Upper lobe of left lung (tissue), 6 donors: ENCODE data around the gene FRMD5. TPM values are rescaled to one million over a fixed set of nuclear protein-coding genes. Genes with fewer than 3 reads are reported as not detected.

Experiments
- ATAC-seq, 2 donors: fragments of 200-7000 bp; cut with Tn5 transposase; one replicate each; pipeline ENCODE4 v1.9.1; 2022; ENCODE audit warnings: mild to moderate bottlenecking in 2 of 2, moderate library complexity in 2 of 2; ENCODE audit not compliant: low FRiP score in 2 of 2
- DNase-seq, 2 donors: peaks; one replicate each; pipeline ENCODE4 v3.0.0-alpha.2; 2019 to 2020
- H3K27ac ChIP-seq, 4 donors: fragments of 200-600 bp; sonication (generic); one replicate each; pipeline ENCODE4 v1.5.1; 2016 to 2019
- H3K27me3 ChIP-seq, 4 donors: fragments of 200-600 bp; sonication (generic); one replicate each; pipeline ENCODE4 v1.5.1; 2017 to 2019
- H3K36me3 ChIP-seq, 4 donors: fragments of 200-600 bp; sonication (generic); one replicate each; pipeline ENCODE4 v1.5.1; 2016 to 2019
- H3K4me1 ChIP-seq, 4 donors: fragments of 200-600 bp; sonication (generic); one replicate each; pipeline ENCODE4 v1.5.1; 2018 to 2019
- H3K4me3 ChIP-seq, 4 donors: fragments of 200-600 bp; sonication (generic); one replicate each; pipeline ENCODE4 v1.5.1; 2017 to 2019; ENCODE audit warnings: mild to moderate bottlenecking in 2 of 4, moderate library complexity in 1 of 4
- H3K9me3 ChIP-seq, 4 donors: fragments of 200-600 bp; sonication (generic); one replicate each; pipeline ENCODE4 v1.5.1; 2018 to 2019
- EP300 ChIP-seq, 4 donors: sonication (generic); formaldehyde crosslinking; IDR thresholded peaks; one replicate each; pipeline ENCODE4 v1.5.1; 2017; ENCODE audit warnings: antibody characterized with exemption in 4 of 4, control low read depth in 2 of 4
- POLR2A ChIP-seq, 4 donors: fragments of 450-650 bp; IDR thresholded peaks; one replicate each; pipeline ENCODE4 v1.5.1; 2016 to 2017; ENCODE audit warnings: antibody characterized with exemption in 4 of 4, mild to moderate bottlenecking in 2 of 4
- POLR2AphosphoS5 ChIP-seq, 2 donors: sonication (generic); formaldehyde crosslinking; IDR thresholded peaks; one replicate each; pipeline ENCODE4 v1.5.1; 2017; ENCODE audit warnings: antibody characterized with exemption in 2 of 2
- WGBS, 2 donors: methylation state at CpG; one replicate each; pipeline ENCODE4 v1.1.5; 2017 to 2018; 5-methylcytosine and 5-hydroxymethylcytosine counted together
- total RNA-seq, 6 donors: library from RNA; depleted of rRNA in 4 of 6; stranded (reverse); fragments of >200 nt in 4 of 6; gene quantifications; one replicate each; pipeline versions ENCODE4 v1.1.0 to v1.2.1, GENCODE V29; 2016 to 2021
- TF ChIP-seq, protein P1 (sequence below), 6 experiments: fragments of 450-650 bp in 4 of 6; fragments of 200-600 bp in 2 of 6; sonication (generic) in 2 of 6; IDR thresholded peaks; one replicate each; pipeline ENCODE4 v1.5.1; 2016 to 2019; ENCODE audit warnings: antibody characterized with exemption in 6 of 6
- donor health status: DM: no; HTN: no; CAD: no; lungs with moderate emphysema.
- donor health status: DM: no; HTN: yes; CAD: no; lungs with severe emphysema.

The FRMD5 gene
- total RNA-seq, 6 donors from 2014 or later = 0.15 to 1.3 (median 0.99) TPM; not detected in 2

DNA sequence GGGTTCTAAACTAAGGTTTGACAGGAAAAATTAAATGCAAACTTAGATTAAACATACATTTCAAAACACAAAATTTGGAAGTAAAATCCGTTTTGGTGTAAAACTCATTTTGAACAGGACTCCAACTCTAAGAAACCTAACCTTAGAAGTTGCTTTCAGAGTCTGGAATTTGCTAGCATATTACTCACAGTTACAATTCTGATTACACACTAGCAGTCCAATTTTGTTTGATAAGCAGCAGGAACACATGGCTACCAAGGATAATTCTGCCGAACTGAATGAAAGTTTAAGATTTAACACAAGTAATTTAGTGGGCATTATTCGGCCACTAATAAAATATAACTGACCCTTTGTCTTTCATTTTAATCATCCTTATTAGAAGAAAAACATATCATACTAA is 49.6 kb downstream of the FRMD5 start:
- no peaks in the 10 kb centered on the region for H3K4me1 ChIP-seq
- 81% methylated on average over 3 of the region's 3 CpGs for WGBS, 2 donors
- H3K36me3 ChIP-seq = no peaks in the 10 kb centered on the region
- H3K27ac ChIP-seq = no peak overlapping the region
- ATAC-seq (no peak), DNase-seq (no peak)
- H3K27me3 ChIP-seq = no peaks in the 10 kb centered on the region
- H3K4me3 ChIP-seq = no peak overlapping the region
- no peak for TF ChIP-seq POLR2A (IDR thresholded peaks at IDR 0.05)
- no peaks in the 10 kb centered on the region for H3K9me3 ChIP-seq

DNA sequence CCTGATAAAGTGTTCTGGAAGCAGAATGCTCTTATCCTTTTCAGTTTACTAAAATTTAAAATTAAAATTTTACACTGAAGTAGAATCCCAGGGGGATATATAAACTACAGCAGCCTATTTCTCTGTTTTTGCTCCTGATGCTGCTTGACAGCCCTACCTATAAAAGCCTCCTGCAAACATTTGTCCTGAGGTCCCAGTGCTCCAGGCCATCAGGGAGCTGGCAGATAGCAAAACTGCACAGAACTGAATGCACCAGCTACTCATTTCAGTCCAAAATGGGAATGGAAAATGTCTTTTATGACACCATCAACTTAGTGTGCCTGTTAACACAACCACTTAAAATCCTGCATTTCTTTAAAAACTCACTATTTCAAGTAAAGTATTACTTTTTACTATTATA is 50.1 kb downstream of the FRMD5 start:
- no peaks in the 10 kb centered on the region for H3K27me3 ChIP-seq

DNA sequence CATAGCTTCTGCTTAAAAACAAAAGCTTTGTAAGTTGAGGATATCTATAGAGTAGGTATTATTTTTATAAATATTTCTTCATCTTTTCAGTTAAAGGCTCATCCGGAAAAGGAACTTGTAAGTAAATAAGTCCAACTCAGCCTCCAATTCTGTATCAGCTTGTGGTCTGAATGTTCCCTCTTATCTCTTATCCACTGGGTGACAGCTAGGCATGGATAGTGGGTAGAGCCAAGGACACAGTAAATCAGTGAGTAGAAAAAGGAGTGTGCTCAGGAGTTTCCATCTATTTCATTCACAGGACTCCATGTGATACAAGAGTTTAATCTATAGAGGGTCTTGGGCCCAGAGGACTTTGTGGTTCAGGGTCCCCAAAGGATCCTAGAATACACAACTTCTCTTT is 50.9 kb downstream of the FRMD5 start:
- DNase-seq = no peak
- H3K4me3 ChIP-seq = no peak overlapping the region
- no peak for ATAC-seq
- H3K27ac ChIP-seq = no peak overlapping the region
- no peak for TF ChIP-seq EP300 (IDR thresholded peaks at IDR 0.05)
- TF ChIP-seq, protein P1, sequence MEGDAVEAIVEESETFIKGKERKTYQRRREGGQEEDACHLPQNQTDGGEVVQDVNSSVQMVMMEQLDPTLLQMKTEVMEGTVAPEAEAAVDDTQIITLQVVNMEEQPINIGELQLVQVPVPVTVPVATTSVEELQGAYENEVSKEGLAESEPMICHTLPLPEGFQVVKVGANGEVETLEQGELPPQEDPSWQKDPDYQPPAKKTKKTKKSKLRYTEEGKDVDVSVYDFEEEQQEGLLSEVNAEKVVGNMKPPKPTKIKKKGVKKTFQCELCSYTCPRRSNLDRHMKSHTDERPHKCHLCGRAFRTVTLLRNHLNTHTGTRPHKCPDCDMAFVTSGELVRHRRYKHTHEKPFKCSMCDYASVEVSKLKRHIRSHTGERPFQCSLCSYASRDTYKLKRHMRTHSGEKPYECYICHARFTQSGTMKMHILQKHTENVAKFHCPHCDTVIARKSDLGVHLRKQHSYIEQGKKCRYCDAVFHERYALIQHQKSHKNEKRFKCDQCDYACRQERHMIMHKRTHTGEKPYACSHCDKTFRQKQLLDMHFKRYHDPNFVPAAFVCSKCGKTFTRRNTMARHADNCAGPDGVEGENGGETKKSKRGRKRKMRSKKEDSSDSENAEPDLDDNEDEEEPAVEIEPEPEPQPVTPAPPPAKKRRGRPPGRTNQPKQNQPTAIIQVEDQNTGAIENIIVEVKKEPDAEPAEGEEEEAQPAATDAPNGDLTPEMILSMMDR (IDR thresholded peaks at IDR 0.05) = no peak
- TF ChIP-seq POLR2AphosphoS5 (IDR thresholded peaks at IDR 0.05) = no peak
- no peak for TF ChIP-seq POLR2A (IDR thresholded peaks at IDR 0.05)
- H3K9me3 ChIP-seq = no peaks in the 10 kb centered on the region
- no peaks in the 10 kb centered on the region for H3K4me1 ChIP-seq
- no peaks in the 10 kb centered on the region for H3K36me3 ChIP-seq
- H3K27me3 ChIP-seq = no peaks in the 10 kb centered on the region
- 68 to 82% methylated on average over 1 of the region's 1 CpG for WGBS, 2 donors

More for the DNA sequence above, 50.1 kb downstream of the FRMD5 start:
- Histone ChIP-seq H3K9me3 (no peaks in the 10 kb centered on the region), H3K4me1 (no peaks in the 10 kb centered on the region), H3K27ac (no peak overlapping the region), H3K4me3 (no peak overlapping the region), H3K36me3 (no peaks in the 10 kb centered on the region)
- no peak for ATAC-seq
- no peak for TF ChIP-seq POLR2AphosphoS5 (IDR thresholded peaks at IDR 0.05)
- no peak for TF ChIP-seq POLR2A (IDR thresholded peaks at IDR 0.05)
- TF ChIP-seq EP300 (IDR thresholded peaks at IDR 0.05) = no peak
- TF ChIP-seq, protein P1 (IDR thresholded peaks at IDR 0.05) = no peak
- no peak for DNase-seq

DNA sequence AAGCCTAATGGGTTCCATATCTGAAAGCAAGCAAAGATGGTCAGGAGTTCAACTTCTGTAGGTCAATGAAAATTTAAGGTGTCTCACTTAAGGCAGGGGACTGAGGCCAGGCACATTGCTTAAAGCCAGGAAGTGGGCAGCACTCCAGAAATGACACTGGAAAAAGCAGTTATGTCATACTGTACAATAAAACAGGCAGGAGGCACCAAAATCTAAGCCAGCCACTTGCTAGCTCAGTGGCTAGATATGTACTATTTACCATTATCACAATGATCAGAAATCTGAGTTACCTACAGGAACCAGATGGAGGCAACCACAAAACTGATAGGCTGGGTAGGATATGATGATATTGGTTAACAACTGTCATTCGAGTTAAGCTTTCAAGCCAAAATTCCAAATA is 57.3 kb downstream of the FRMD5 start:
- H3K27ac ChIP-seq = no peak overlapping the region
- no peak overlapping the region for H3K4me3 ChIP-seq
- 35 to 62% methylated on average over 1 of the region's 1 CpG for WGBS, 2 donors
- ATAC-seq = no peak
- H3K9me3 ChIP-seq = no peaks in the 10 kb centered on the region
- no peak for TF ChIP-seq EP300 (IDR thresholded peaks at IDR 0.05)
- no peak for TF ChIP-seq POLR2A (IDR thresholded peaks at IDR 0.05)
- TF ChIP-seq POLR2AphosphoS5 (IDR thresholded peaks at IDR 0.05) = no peak
- TF ChIP-seq, protein P1 (IDR thresholded peaks at IDR 0.05) = no peak
- H3K36me3 ChIP-seq = no peaks in the 10 kb centered on the region
- no peaks in the 10 kb centered on the region for H3K4me1 ChIP-seq
- H3K27me3 ChIP-seq = no peaks in the 10 kb centered on the region
- DNase-seq = no peak

DNA sequence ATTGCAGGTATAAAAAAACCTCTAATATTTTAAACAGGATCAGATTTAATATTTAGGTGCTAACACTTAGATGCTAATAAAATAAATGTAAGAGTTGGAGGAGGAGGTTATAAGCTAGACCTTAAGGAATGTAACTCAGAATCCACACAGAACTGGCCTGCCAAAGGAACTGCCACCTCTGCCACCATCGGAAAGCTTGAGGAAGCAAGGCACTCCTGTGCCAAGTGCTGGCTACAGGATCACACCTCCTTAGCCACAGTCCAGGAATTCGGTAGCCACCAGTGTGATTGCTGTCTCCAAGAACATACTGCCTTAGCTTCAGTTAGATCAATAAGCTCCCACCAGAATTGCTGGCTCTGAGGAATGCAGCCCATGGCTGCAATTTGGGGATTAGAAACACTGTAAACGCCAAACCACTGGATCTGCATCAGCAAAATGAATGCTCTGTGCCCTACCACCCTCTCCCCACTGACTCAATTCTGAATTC is 58.0 kb downstream of the FRMD5 start:
- ATAC-seq = no peak
- no peak for DNase-seq
- Histone ChIP-seq H3K4me1 (no peaks in the 10 kb centered on the region), H3K4me3 (no peak overlapping the region), H3K27ac (no peak overlapping the region), H3K27me3 (no peaks in the 10 kb centered on the region), H3K36me3 (no peaks in the 10 kb centered on the region), H3K9me3 (no peaks in the 10 kb centered on the region)
- WGBS, 2 donors = 87 to 88% methylated on average over 3 of the region's 3 CpGs
- TF ChIP-seq EP300 (IDR thresholded peaks at IDR 0.05) (no peak), POLR2AphosphoS5 (IDR thresholded peaks at IDR 0.05) (no peak), POLR2A (IDR thresholded peaks at IDR 0.05) (no peak)
- TF ChIP-seq, protein P1 (IDR thresholded peaks at IDR 0.05) = no peak
